ENCODE measurements around the gene HMG20A. TPM values are rescaled to one million over a fixed set of nuclear protein-coding genes. Genes with fewer than 3 reads are reported as not detected.

HMG20A gene
- total and polyA plus RNA-seq, 9 of the 15 experiments (the other 6 are each of a cell fraction or from before 2014, with no cell fraction given): 25.0 to 68.1 (median 38.9) TPM

DNA sequence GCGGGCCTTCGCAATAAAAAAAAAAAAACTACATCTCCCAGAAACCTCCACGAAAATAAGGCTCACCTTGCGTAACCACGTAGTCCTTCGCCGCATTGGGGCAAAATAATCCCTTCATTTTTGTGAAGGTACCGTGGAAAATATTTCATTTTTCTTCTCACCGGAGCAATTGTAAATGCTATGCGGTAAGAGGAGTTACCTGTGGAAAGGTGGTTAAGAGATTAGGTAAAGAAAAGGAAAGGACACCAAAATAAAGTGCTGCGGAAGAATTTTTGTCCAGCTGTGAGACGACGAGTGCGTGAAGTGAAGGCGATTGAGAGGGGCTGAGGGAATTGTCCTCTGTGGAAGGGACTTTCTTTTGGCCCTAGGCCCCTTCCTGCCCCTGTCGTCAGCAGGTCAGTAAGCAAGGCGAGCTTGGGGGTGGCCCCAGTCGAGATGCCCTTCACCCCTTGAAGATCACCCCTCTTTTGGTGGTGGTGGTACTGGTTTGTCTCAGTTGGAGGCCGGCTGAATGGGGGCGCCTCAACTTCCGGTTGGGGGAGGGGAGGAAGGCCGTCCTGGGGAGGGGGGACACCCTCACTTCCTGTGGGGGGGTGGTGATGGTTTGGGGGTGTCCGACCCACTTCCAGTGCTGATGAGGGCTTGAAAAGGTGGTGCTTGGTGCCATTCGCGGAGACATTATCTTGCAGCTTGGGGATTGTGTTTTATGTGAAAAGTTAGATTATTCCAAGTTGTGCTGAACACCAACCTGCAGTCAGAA, at the start of gene HMG20A (continued):
- TF ChIP-seq HNRNPK (IDR thresholded peaks at IDR 0.05; ENCODE audit: low read depth, low read length, poor library complexity, severe bottlenecking) (no peak), HMG20B (CRISPR knock-in tag; IDR thresholded peaks at IDR 0.05) (no peak), IFI16 (CRISPR knock-in tag; IDR thresholded peaks at IDR 0.05) (no peak), HNRNPLL (IDR thresholded peaks at IDR 0.05; ENCODE audit: low read depth, low read length, poor library complexity, severe bottlenecking) (peak; percentile 48), NFIC (IDR thresholded peaks at IDR 0.05) (peak; percentile 52), CHCHD3 (CRISPR knock-in tag; IDR thresholded peaks at IDR 0.05) (no peak), ZNF75A (CRISPR knock-in tag; IDR thresholded peaks at IDR 0.05) (no peak), TBP (optimal IDR thresholded peaks at IDR 0.05; ENCODE audit: low read depth, low read length) (peak; percentile 70), RUNX1 (IDR thresholded peaks at IDR 0.05; ENCODE audit: low read depth) (no peak), PHB2 (IDR thresholded peaks at IDR 0.05; ENCODE audit: low read depth) (no peak), TRIM28 (IDR thresholded peaks at IDR 0.05) (0 out of 2 replicates have a peak, but pooled peaks have one; percentile 69), KAT8 (IDR thresholded peaks at IDR 0.05; ENCODE audit: low read depth) (no peak), ZNF668 (CRISPR knock-in tag; IDR thresholded peaks at IDR 0.05) (no peak), FOXA1 (IDR thresholded peaks at IDR 0.05; ENCODE audit: borderline replicate concordance) (no peak), CBFA2T2 (conservative IDR thresholded peaks at IDR 0.05) (no peak), KLF1 (tag; IDR thresholded peaks at IDR 0.05) (no peak), ZNF263 (CRISPR knock-in tag; IDR thresholded peaks at IDR 0.05; ENCODE audit: borderline replicate concordance) (no peak; the same call in 1 of the 2 replicates), PRPF4 (IDR thresholded peaks at IDR 0.05; ENCODE audit: insufficient read depth, low read depth, low read length, poor library complexity, severe bottlenecking) (no peak), CCAR2 (IDR thresholded peaks at IDR 0.05; ENCODE audit: low read depth, low read length) (no peak), SAFB2 (IDR thresholded peaks at IDR 0.05; ENCODE audit: borderline replicate concordance, low read depth, low read length, severe bottlenecking) (no peak)
- TF ChIP-seq, protein P1, sequence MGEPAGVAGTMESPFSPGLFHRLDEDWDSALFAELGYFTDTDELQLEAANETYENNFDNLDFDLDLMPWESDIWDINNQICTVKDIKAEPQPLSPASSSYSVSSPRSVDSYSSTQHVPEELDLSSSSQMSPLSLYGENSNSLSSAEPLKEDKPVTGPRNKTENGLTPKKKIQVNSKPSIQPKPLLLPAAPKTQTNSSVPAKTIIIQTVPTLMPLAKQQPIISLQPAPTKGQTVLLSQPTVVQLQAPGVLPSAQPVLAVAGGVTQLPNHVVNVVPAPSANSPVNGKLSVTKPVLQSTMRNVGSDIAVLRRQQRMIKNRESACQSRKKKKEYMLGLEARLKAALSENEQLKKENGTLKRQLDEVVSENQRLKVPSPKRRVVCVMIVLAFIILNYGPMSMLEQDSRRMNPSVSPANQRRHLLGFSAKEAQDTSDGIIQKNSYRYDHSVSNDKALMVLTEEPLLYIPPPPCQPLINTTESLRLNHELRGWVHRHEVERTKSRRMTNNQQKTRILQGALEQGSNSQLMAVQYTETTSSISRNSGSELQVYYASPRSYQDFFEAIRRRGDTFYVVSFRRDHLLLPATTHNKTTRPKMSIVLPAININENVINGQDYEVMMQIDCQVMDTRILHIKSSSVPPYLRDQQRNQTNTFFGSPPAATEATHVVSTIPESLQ (CRISPR knock-in tag; IDR thresholded peaks at IDR 0.05): no peak
- TF ChIP-seq, protein P2, sequence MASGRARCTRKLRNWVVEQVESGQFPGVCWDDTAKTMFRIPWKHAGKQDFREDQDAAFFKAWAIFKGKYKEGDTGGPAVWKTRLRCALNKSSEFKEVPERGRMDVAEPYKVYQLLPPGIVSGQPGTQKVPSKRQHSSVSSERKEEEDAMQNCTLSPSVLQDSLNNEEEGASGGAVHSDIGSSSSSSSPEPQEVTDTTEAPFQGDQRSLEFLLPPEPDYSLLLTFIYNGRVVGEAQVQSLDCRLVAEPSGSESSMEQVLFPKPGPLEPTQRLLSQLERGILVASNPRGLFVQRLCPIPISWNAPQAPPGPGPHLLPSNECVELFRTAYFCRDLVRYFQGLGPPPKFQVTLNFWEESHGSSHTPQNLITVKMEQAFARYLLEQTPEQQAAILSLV (tag; IDR thresholded peaks at IDR 0.05): peak; percentile 95
- TF ChIP-seq, protein P3, sequence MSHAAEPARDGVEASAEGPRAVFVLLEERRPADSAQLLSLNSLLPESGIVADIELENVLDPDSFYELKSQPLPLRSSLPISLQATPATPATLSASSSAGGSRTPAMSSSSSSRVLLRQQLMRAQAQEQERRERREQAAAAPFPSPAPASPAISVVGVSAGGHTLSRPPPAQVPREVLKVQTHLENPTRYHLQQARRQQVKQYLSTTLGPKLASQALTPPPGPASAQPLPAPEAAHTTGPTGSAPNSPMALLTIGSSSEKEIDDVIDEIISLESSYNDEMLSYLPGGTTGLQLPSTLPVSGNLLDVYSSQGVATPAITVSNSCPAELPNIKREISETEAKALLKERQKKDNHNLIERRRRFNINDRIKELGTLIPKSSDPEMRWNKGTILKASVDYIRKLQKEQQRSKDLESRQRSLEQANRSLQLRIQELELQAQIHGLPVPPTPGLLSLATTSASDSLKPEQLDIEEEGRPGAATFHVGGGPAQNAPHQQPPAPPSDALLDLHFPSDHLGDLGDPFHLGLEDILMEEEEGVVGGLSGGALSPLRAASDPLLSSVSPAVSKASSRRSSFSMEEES (CRISPR knock-in tag; IDR thresholded peaks at IDR 0.05): 0 out of 2 replicates have a peak, but pooled peaks have one; percentile 0
- TF ChIP-seq, protein P4, sequence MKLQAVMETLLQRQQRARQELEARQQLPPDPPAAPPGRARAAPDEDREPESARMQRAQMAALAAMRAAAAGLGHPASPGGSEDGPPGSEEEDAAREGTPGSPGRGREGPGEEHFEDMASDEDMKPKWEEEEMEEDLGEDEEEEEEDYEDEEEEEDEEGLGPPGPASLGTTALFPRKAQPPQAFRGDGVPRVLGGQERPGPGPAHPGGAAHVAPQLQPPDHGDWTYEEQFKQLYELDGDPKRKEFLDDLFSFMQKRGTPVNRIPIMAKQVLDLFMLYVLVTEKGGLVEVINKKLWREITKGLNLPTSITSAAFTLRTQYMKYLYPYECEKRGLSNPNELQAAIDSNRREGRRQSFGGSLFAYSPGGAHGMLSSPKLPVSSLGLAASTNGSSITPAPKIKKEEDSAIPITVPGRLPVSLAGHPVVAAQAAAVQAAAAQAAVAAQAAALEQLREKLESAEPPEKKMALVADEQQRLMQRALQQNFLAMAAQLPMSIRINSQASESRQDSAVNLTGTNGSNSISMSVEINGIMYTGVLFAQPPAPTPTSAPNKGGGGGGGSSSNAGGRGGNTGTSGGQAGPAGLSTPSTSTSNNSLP (IDR thresholded peaks at IDR 0.05; ENCODE audit: borderline replicate concordance, low read depth, low read length): no peak
